DND-41 (cell line): ENCODE results near the gene NCAPD3.

Experiments used
- CTCF ChIP-seq: IDR thresholded peaks from 2 replicates; pipeline ENCODE4 v1.5.1; 2012; ENCODE audit warnings: borderline replicate concordance, low read length, moderate library complexity, mild to moderate bottlenecking; ENCODE audit not compliant: poor library complexity, severe bottlenecking; ENCODE audit errors: extremely low read depth
- EZH2 ChIP-seq: IDR thresholded peaks from 3 replicates; pipeline ENCODE4 v1.6.1; 2012; ENCODE audit warnings: borderline replicate concordance, low read depth, mild to moderate bottlenecking, moderate library complexity, low read length, inconsistent platforms; ENCODE audit not compliant: severe bottlenecking

- no peak for TF ChIP-seq CTCF
- TF ChIP-seq EZH2, result no peak
Measured at GRCh38 chr11:134250675-134251074, 26.9 kb upstream of the NCAPD3 start.
